Left renal pelvis (tissue), 4 donors: ENCODE data around the gene TXLNA. TPM values are rescaled to one million over a fixed set of nuclear protein-coding genes. Genes with fewer than 3 reads are reported as not detected.

Experiments
- DNase-seq, 4 donors: peaks; one replicate each; pipeline ENCODE4 v3.0.0-alpha.2; 2013; ENCODE audit warnings: low read depth in 4 of 4, low spot score in 3 of 4
- polyA plus RNA-seq, 4 donors: library from polyadenylated mRNA; unstranded; fragments of 120-200 nt; gene quantifications; one replicate each; pipeline ENCODE4 v1.2.1, GENCODE V29; 2013; ENCODE audit not compliant: insufficient read length in 4 of 4

The TXLNA gene
- polyA plus RNA-seq, 4 donors: 45.2 to 46.7 (median 45.2) TPM

- no peak for DNase-seq
Measured at GRCh38 chr1:32182060-32182459, 2.6 kb downstream of the TXLNA start.

GRCh38 chr1:32184650-32185049, 5.2 kb downstream of the TXLNA start:
- no peak for DNase-seq

- DNase-seq: no peak
Measured at GRCh38 chr1:32186077-32186476, 6.6 kb downstream of the TXLNA start.

GRCh38 chr1:32186491-32186890, 7.0 kb downstream of the TXLNA start:
- DNase-seq: no peak

- no peak for DNase-seq
Measured at GRCh38 chr1:32187850-32188249, 8.4 kb downstream of the TXLNA start.

GRCh38 chr1:32192220-32192948, 12.9 kb downstream of the TXLNA start:
- no peak for DNase-seq

DNA sequence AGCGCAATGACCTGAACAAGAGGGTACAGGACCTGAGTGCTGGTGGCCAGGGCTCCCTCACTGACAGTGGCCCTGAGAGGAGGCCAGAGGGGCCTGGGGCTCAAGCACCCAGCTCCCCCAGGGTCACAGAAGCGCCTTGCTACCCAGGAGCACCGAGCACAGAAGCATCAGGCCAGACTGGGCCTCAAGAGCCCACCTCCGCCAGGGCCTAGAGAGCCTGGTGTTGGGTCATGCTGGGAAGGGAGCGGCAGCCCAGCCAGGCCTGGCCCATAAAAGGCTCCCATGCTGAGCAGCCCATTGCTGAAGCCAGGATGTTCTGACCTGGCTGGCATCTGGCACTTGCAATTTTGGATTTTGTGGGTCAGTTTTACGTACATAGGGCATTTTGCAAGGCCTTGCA, 15.5 kb downstream of the TXLNA start:
- DNase-seq: no peak

GRCh38 chr1:32195531-32195930, 16.1 kb downstream of the TXLNA start:
- DNase-seq: no peak

DNA sequence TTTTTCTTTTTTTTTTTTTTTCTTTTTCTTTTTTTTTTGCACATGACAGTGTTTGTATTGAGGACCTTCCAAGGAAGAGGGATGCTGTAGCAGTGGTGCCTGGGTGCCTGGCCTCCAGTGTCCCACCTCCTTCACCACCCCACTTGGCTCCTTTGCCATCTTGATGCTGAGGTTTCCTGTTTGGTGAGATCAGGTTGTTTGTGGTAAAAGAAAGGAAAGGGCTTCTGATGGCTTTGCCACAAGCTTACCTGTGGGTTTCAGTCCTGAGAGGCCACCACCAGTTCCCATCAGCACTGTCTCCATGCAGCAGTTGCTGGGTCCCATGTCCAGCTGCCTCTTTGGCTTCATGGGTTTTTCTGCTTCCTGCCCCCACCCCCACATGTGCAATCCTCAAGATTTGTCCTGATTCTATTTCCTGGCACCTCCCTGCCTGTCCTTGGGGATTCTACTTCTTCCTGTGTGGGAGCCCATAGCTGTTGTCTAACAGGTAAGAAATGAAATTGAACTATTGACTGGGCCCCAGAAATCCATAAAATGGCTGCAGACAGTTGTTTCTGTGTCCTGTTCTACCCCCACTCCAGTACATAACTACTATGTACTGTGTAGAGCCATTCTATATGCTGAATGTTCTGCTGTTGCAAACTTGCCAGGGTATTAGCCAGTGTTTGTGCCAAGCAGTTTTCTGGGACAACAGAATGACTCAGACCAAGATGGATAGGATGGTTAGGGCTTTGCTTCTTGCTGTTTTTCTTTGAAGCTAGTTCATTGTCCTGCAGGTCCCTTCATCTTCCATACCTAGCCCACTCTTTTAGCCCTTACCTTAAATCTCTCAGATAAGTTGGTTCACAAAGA, 16.7 kb downstream of the TXLNA start:
- no peak for DNase-seq

GRCh38 chr1:32197074-32197473, 17.6 kb downstream of the TXLNA start:
- no peak for DNase-seq

- no peak for DNase-seq
Measured at GRCh38 chr1:32197837-32198236, 18.4 kb downstream of the TXLNA start.

DNA sequence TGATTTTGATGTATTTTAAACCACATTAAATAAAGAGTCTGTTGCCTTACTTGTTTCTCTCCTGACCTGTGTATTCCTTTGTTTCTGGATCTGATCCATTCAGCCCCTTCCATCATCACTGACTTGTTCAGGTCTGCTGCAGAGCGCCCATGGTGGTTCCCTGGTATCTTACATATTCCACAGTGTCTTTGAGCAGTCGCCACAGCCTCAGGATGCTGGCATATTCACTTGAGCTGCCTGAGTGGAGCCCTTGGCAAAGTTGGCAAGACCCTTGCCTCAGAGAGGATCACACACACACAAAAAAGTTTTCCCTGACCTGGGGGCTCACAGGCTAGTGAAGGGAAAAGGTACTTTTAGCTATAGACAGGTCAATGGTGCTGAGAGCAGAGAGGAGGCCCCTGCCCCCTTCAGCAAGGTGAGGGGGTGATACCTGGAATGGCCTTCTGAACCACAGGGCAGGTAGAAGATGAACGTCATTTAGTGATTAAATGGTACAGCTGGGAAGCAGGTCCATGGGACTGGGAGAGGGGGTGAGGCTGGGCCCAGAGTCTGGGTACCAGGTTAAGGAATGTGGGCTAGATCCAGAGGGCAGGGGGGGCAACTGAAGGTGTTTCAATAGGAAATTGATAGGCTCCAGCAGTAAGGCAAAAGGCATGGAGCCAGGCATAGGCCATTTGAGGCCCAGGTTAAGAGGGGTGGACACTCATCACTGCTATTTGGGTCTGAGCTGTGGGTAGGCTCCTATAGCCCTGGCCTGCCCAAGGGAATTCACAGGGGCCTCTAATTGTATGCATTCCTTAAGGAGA, 19.0 kb downstream of the TXLNA start:
- no peak for DNase-seq

- DNase-seq: no peak
Measured at GRCh38 chr1:32199043-32199716, 19.7 kb downstream of the TXLNA start.

- DNase-seq: no peak
Measured at GRCh38 chr1:32199717-32200072, 20.2 kb downstream of the TXLNA start.

DNA sequence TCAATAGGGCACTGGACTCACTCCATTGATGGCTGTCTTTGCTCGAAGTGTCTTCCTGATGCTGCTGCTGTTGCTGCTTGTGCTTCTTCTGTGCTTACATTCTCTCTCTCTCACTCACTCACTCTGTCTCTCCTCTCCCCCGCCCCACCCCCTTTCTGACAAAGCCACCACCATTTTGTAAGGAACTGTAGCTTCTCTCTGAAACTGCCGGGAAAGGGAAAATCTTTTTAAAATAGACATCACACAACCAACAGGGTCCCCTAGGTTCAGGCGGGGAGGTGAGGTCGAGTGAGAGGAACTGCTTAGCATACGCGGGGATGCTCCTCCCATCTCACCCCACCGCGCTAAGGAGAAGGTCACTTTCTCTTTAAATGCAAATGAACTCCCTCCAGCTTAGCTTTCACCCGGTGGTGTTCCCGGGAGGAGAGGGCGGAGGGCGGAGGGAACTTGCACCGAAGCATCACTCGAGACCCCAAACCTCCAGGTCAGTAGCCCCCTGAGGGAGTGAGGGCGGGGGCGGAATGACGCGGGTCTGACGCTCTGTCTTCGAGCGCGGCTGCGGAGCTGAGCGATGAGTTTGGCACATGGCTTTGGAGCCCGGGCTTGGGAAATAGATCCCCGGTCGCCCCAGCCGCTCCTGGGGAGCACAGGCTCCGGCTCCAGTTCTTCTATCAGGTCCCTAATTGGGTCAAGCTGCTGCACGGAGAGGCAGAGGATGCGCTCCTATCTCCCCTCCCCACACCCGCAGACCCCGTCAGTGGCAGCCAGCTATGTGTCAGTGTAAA, 20.9 kb downstream of the TXLNA start, which contains the start of gene CCDC28B:
CCDC28B (plus strand) TSS at position 370 of the 785 bp plus-strand sequence. CDS start 1,341 bp downstream, outside the sequence.
- no peak for DNase-seq

DNA sequence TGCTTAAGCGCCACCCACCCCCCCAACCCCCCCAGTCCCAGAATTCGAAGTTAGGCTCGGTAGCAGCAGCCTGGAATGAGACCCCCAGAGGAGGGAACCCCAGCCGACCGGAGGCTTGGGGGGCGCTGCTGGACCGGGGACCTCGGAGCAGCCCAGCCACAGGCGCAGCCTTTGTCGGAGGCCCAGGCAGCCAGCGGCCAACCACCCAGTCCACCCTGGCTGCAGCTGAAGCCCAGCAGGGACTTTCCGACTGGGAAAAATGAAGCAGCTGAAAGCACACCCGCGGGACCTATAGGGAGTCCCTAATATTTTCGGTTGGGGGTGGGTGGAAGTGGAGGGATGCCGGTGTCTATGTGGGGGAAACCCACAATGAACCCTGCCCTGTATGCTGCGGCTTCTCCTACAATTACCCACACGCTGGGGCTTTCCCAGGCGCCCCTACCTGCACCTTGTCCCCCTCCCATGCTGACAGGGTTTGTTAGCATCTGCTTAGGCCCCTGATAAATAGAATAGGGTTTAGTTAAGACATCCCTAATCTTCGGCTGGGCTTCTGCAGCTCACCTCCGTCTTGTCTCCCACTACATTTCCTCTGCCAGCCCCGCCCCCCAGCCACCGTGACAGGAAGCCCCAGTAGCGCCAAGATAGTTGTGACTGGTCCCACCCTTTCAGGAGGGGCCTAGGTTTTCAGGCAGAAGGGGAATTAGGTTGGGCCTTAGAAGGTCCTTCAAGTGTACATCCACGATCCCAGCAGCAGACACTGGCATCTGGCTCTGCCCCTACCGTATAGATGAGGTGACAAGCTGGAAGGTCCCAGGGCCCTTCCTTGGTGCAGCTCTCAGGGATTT, 21.8 kb downstream of the TXLNA start:
- DNase-seq: no peak

DNA sequence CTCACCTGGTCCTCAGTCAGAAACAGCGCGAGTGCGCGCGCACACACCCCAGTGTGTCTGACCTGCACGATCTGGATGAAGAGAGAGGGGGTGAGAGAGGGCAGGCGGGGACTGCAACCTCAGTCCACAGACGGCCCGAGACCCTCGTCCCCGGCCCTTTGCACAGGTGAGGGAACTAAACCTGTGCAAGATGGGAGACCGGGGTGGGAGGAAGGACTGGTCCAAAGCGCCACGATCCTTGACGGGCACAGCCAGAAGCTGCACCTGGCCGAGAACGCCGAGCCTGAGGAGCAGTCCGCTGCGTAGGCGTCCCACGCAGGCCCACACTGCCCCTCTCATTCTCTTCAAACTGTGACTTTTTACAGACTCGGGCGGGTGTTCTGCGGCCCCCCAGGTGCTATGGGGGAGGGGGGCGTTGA, 25.5 kb downstream of the TXLNA start:
- no peak for DNase-seq

GRCh38 chr1:32205401-32206370, 26.2 kb downstream of the TXLNA start, which contains the start of gene IQCC:
Gene IQCC (plus strand): TSS chr1:32205671. CDS start chr1:32205682, 11 bp downstream.
- DNase-seq: peak in 3 of 4 donors; percentile 77 to 87 (median 82)
